ENCODE results near the gene SAE1. TPM values are rescaled to one million over a fixed set of nuclear protein-coding genes. Genes with fewer than 3 reads are reported as not detected.

SAE1 gene
- total RNA-seq, 1 donor from 2014 or later, result 57.6 TPM

GRCh38 chr19:47203254-47203653 lies 72.6 kb downstream of the SAE1 start:
- intact Hi-C loops (cut with DNase I), result no loop called here
- no peak for ATAC-seq

GRCh38 chr19:47209319-47210179 lies 78.9 kb downstream of the SAE1 start:
- H3K9me3 ChIP-seq, result no peaks in the 10 kb centered on the region
- intact Hi-C loops (cut with DNase I), result no loop called here
- H3K4me1 ChIP-seq, result peaks cover 3% of the 10 kb centered on the region
- H3K27ac ChIP-seq, result no peak overlapping the region
- H3K4me3 ChIP-seq, result no peak overlapping the region
- no peak for ATAC-seq
- DNase-seq, result no peak
- no peaks in the 10 kb centered on the region for H3K27me3 ChIP-seq
- H3K36me3 ChIP-seq, result peaks cover 50% of the 10 kb centered on the region
- TF ChIP-seq, protein P1, sequence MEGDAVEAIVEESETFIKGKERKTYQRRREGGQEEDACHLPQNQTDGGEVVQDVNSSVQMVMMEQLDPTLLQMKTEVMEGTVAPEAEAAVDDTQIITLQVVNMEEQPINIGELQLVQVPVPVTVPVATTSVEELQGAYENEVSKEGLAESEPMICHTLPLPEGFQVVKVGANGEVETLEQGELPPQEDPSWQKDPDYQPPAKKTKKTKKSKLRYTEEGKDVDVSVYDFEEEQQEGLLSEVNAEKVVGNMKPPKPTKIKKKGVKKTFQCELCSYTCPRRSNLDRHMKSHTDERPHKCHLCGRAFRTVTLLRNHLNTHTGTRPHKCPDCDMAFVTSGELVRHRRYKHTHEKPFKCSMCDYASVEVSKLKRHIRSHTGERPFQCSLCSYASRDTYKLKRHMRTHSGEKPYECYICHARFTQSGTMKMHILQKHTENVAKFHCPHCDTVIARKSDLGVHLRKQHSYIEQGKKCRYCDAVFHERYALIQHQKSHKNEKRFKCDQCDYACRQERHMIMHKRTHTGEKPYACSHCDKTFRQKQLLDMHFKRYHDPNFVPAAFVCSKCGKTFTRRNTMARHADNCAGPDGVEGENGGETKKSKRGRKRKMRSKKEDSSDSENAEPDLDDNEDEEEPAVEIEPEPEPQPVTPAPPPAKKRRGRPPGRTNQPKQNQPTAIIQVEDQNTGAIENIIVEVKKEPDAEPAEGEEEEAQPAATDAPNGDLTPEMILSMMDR (IDR thresholded peaks at IDR 0.05), result no peak

More at GRCh38 chr19:47203254-47203653, 72.6 kb downstream of the SAE1 start:
- H3K9me3 ChIP-seq, result no peaks in the 10 kb centered on the region
- peaks cover 50% of the 10 kb centered on the region for H3K36me3 ChIP-seq
- H3K4me3 ChIP-seq, result no peak overlapping the region
- TF ChIP-seq, protein P1 (IDR thresholded peaks at IDR 0.05), result no peak
- H3K4me1 ChIP-seq, result no peaks in the 10 kb centered on the region
- no peak overlapping the region for H3K27ac ChIP-seq
- DNase-seq, result no peak
- no peaks in the 10 kb centered on the region for H3K27me3 ChIP-seq

DNA sequence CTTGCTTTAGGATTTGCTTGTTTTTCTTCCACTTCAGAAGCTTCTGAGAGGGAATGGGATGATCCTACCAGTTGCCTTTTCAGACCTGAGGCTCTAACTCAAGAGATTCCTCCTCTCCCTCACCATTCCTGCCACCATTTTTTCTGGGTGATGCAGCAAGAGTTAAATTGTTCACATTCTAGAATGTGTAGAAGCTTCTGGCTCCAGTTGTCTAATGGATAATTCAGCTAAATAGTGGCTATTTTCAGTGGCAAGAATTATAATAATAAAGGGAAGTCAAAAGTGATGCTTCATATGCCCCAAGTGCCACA lies 79.5 kb downstream of the SAE1 start:
- no peak for DNase-seq
- H3K4me1 ChIP-seq, result peaks cover 3% of the 10 kb centered on the region
- no peaks in the 10 kb centered on the region for H3K27me3 ChIP-seq
- H3K36me3 ChIP-seq, result peaks cover 44% of the 10 kb centered on the region
- no peak for ATAC-seq
- no peak overlapping the region for H3K4me3 ChIP-seq
- intact Hi-C loops (cut with DNase I), result no loop called here
- no peak overlapping the region for H3K27ac ChIP-seq
- TF ChIP-seq, protein P1 (IDR thresholded peaks at IDR 0.05), result no peak
- H3K9me3 ChIP-seq, result no peaks in the 10 kb centered on the region

- DNase-seq, result peak; percentile 65
- Histone ChIP-seq H3K4me3 (no peak overlapping the region), H3K9me3 (no peaks in the 10 kb centered on the region), H3K36me3 (peaks cover 37% of the 10 kb centered on the region), H3K27ac (peak overlapping the region; percentile 71), H3K27me3 (no peaks in the 10 kb centered on the region), H3K4me1 (peaks cover 3% of the 10 kb centered on the region)
- intact Hi-C loops (cut with DNase I), result no loop called here
- TF ChIP-seq, protein P1 (IDR thresholded peaks at IDR 0.05), result peak; percentile 80
- ATAC-seq, result peak; percentile 92
Measured at GRCh38 chr19:47210689-47211316, 80.2 kb downstream of the SAE1 start.

GRCh38 chr19:47215581-47215980 lies 84.9 kb downstream of the SAE1 start:
- ATAC-seq (no peak), DNase-seq (no peak)
- Histone ChIP-seq H3K9me3 (no peaks in the 10 kb centered on the region), H3K4me1 (peaks cover under 1% of the 10 kb centered on the region), H3K36me3 (peaks cover 3% of the 10 kb centered on the region), H3K27ac (no peak overlapping the region), H3K4me3 (no peak overlapping the region), H3K27me3 (no peaks in the 10 kb centered on the region)
- TF ChIP-seq, protein P1 (IDR thresholded peaks at IDR 0.05), result no peak
- intact Hi-C loops (cut with DNase I), result no loop called here
